ENCODE measurements around the gene SYCE1L.

Gene SYCE1L

GRCh38 chr16:77227745-77228144 is 28.5 kb downstream of the SYCE1L start:
- no peak overlapping the region for H3K4me2 ChIP-seq (ENCODE audit: low read depth, low read length, poor library complexity, severe bottlenecking)
- no peaks in the 10 kb centered on the region for H3K9me3 ChIP-seq (ENCODE audit: insufficient read depth, low read depth, low read length)
- no peaks in the 10 kb centered on the region for H3K79me2 ChIP-seq (ENCODE audit: insufficient read depth, low read length)
- H3F3A ChIP-seq (ENCODE audit: low read depth), result no peaks in the 10 kb centered on the region
- H4K20me1 ChIP-seq (ENCODE audit: insufficient read depth, low read length, poor library complexity, severe bottlenecking), result no peaks in the 10 kb centered on the region
- no peak overlapping the region for H2AFZ ChIP-seq (ENCODE audit: low read length)
- no peaks in the 10 kb centered on the region for H3K36me3 ChIP-seq (ENCODE audit: insufficient read depth, low read length)
- H3K27me3 ChIP-seq (ENCODE audit: insufficient read depth, low read length, poor library complexity, severe bottlenecking), result no peaks in the 10 kb centered on the region
- TF ChIP-seq, protein P1, sequence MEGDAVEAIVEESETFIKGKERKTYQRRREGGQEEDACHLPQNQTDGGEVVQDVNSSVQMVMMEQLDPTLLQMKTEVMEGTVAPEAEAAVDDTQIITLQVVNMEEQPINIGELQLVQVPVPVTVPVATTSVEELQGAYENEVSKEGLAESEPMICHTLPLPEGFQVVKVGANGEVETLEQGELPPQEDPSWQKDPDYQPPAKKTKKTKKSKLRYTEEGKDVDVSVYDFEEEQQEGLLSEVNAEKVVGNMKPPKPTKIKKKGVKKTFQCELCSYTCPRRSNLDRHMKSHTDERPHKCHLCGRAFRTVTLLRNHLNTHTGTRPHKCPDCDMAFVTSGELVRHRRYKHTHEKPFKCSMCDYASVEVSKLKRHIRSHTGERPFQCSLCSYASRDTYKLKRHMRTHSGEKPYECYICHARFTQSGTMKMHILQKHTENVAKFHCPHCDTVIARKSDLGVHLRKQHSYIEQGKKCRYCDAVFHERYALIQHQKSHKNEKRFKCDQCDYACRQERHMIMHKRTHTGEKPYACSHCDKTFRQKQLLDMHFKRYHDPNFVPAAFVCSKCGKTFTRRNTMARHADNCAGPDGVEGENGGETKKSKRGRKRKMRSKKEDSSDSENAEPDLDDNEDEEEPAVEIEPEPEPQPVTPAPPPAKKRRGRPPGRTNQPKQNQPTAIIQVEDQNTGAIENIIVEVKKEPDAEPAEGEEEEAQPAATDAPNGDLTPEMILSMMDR (conservative IDR thresholded peaks at IDR 0.05; ENCODE audit: low read length), result no peak
- no peak for TF ChIP-seq EZH2phosphoT487 (IDR thresholded peaks at IDR 0.05; ENCODE audit: borderline replicate concordance)
- H3K4me3 ChIP-seq (ENCODE audit: low read length, poor library complexity, severe bottlenecking), result no peak overlapping the region
- H3K4me1 ChIP-seq (ENCODE audit: insufficient read depth, low read length, poor library complexity, severe bottlenecking), result no peaks in the 10 kb centered on the region
- H3K9me2 ChIP-seq (replicated peaks; ENCODE audit: low read depth, low read length), result no peaks in the 10 kb centered on the region
- H3K9ac ChIP-seq (ENCODE audit: low read depth, low read length, poor library complexity, severe bottlenecking), result no peak overlapping the region

GRCh38 chr16:77231047-77231446 is 31.8 kb downstream of the SYCE1L start:
- no peak for TF ChIP-seq EZH2phosphoT487 (IDR thresholded peaks at IDR 0.05; ENCODE audit: borderline replicate concordance)
- TF ChIP-seq, protein P1 (conservative IDR thresholded peaks at IDR 0.05; ENCODE audit: low read length), result no peak
- Histone ChIP-seq H3K4me1 (ENCODE audit: insufficient read depth, low read length, poor library complexity, severe bottlenecking) (no peaks in the 10 kb centered on the region), H3K9me3 (ENCODE audit: insufficient read depth, low read depth, low read length) (no peaks in the 10 kb centered on the region), H3K9ac (ENCODE audit: low read depth, low read length, poor library complexity, severe bottlenecking) (no peak overlapping the region), H3K4me2 (ENCODE audit: low read depth, low read length, poor library complexity, severe bottlenecking) (no peak overlapping the region), H3F3A (ENCODE audit: low read depth) (no peaks in the 10 kb centered on the region), H4K20me1 (ENCODE audit: insufficient read depth, low read length, poor library complexity, severe bottlenecking) (no peaks in the 10 kb centered on the region), H3K36me3 (ENCODE audit: insufficient read depth, low read length) (no peaks in the 10 kb centered on the region), H3K4me3 (ENCODE audit: low read length, poor library complexity, severe bottlenecking) (no peak overlapping the region), H3K9me2 (replicated peaks; ENCODE audit: low read depth, low read length) (no peaks in the 10 kb centered on the region), H3K79me2 (ENCODE audit: insufficient read depth, low read length) (no peaks in the 10 kb centered on the region), H2AFZ (ENCODE audit: low read length) (no peak overlapping the region), H3K27me3 (ENCODE audit: insufficient read depth, low read length, poor library complexity, severe bottlenecking) (no peaks in the 10 kb centered on the region)

DNA sequence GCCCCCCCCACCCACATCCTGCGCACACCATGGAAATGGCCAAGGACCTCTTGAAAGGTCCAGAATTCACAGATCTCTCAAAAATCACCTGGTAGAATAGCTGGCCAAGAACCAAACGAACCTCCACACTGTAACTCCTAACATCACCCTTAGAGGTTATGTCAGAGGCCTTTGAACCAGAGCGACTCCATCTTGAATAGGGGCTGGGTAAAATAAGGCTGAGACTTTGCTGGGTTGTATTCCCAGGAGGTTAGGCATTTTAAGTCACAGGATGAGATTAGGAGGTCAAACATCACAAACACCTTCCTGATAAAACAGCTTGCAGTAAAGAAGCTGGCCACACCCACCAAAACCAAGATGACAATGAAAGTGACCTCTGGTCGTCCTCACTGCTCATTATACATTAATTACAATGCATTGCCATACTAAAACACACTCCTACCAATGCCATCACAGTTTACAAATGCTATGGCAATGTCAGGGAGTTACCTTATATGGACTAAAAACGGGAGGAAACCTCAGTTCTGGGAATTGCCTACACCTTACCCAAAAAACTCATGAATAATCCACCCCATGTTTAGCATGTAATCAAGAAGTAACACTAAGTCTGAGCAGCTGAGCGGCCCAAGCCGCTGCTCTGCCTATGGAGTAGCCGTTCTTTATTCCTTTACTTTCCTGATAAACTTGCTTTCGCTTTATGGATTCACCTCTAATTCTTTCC is 34.8 kb downstream of the SYCE1L start:
- H3K79me2 ChIP-seq (ENCODE audit: insufficient read depth, low read length), result no peaks in the 10 kb centered on the region
- H3K9me2 ChIP-seq (replicated peaks; ENCODE audit: low read depth, low read length), result no peaks in the 10 kb centered on the region
- no peaks in the 10 kb centered on the region for H3K36me3 ChIP-seq (ENCODE audit: insufficient read depth, low read length)
- no peaks in the 10 kb centered on the region for H3K9me3 ChIP-seq (ENCODE audit: insufficient read depth, low read depth, low read length)
- no peaks in the 10 kb centered on the region for H3F3A ChIP-seq (ENCODE audit: low read depth)
- TF ChIP-seq, protein P1 (conservative IDR thresholded peaks at IDR 0.05; ENCODE audit: low read length), result no peak
- no peak for TF ChIP-seq EZH2phosphoT487 (IDR thresholded peaks at IDR 0.05; ENCODE audit: borderline replicate concordance)
- H3K4me2 ChIP-seq (ENCODE audit: low read depth, low read length, poor library complexity, severe bottlenecking), result no peak overlapping the region
- no peaks in the 10 kb centered on the region for H4K20me1 ChIP-seq (ENCODE audit: insufficient read depth, low read length, poor library complexity, severe bottlenecking)
- H3K4me3 ChIP-seq (ENCODE audit: low read length, poor library complexity, severe bottlenecking), result no peak overlapping the region
- no peaks in the 10 kb centered on the region for H3K4me1 ChIP-seq (ENCODE audit: insufficient read depth, low read length, poor library complexity, severe bottlenecking)
- H3K27me3 ChIP-seq (ENCODE audit: insufficient read depth, low read length, poor library complexity, severe bottlenecking), result no peaks in the 10 kb centered on the region
- H2AFZ ChIP-seq (ENCODE audit: low read length), result no peak overlapping the region
- no peak overlapping the region for H3K9ac ChIP-seq (ENCODE audit: low read depth, low read length, poor library complexity, severe bottlenecking)

Measured in Loucy (cell line).